ENCODE measurements around the gene ZFYVE27.

The ZFYVE27 gene

GRCh38 chr10:97737770-97738265, 890 bp downstream of the ZFYVE27 start:
- TF ChIP-seq CTCF (IDR thresholded peaks at IDR 0.05; ENCODE audit: low read depth, low read length): no peak
- Histone ChIP-seq H3K27me3 (no peaks in the 10 kb centered on the region), H3K36me3 (no peaks in the 10 kb centered on the region), H3K9me3 (no peaks in the 10 kb centered on the region), H3K4me3 (ENCODE audit: low read depth, low read length) (peak overlapping the region; percentile 86), H3K4me1 (peaks cover 3% of the 10 kb centered on the region)
- no peak for DNase-seq

GRCh38 chr10:97738616-97739015, 1.7 kb downstream of the ZFYVE27 start:
- H3K9me3 ChIP-seq: no peaks in the 10 kb centered on the region
- TF ChIP-seq CTCF (IDR thresholded peaks at IDR 0.05; ENCODE audit: low read depth, low read length): no peak
- DNase-seq: no peak
- H3K27me3 ChIP-seq: no peaks in the 10 kb centered on the region
- peaks cover 11% of the 10 kb centered on the region for H3K4me1 ChIP-seq
- no peak overlapping the region for H3K4me3 ChIP-seq (ENCODE audit: low read depth, low read length)
- H3K36me3 ChIP-seq: no peaks in the 10 kb centered on the region

- TF ChIP-seq CTCF (IDR thresholded peaks at IDR 0.05; ENCODE audit: low read depth, low read length): no peak
- H3K4me3 ChIP-seq (ENCODE audit: low read depth, low read length): no peak overlapping the region
- DNase-seq: no peak
- peaks cover 15% of the 10 kb centered on the region for H3K4me1 ChIP-seq
- H3K9me3 ChIP-seq: no peaks in the 10 kb centered on the region
- peaks cover 5% of the 10 kb centered on the region; the same call in 1 of the 2 replicates for H3K36me3 ChIP-seq
- H3K27me3 ChIP-seq: no peaks in the 10 kb centered on the region
Measured at GRCh38 chr10:97740613-97741012, 3.7 kb downstream of the ZFYVE27 start.

- DNase-seq: no peak
- H3K27me3 ChIP-seq: no peaks in the 10 kb centered on the region
- H3K4me1 ChIP-seq: peaks cover 15% of the 10 kb centered on the region
- H3K4me3 ChIP-seq (ENCODE audit: low read depth, low read length): no peak overlapping the region
- peaks cover 9% of the 10 kb centered on the region; the same call in 1 of the 2 replicates for H3K36me3 ChIP-seq
- no peak for TF ChIP-seq CTCF (IDR thresholded peaks at IDR 0.05; ENCODE audit: low read depth, low read length)
- no peaks in the 10 kb centered on the region for H3K9me3 ChIP-seq
Measured at GRCh38 chr10:97743169-97743943, 6.4 kb downstream of the ZFYVE27 start.

- peaks cover 9% of the 10 kb centered on the region for H3K36me3 ChIP-seq
- no peaks in the 10 kb centered on the region for H3K27me3 ChIP-seq
- H3K9me3 ChIP-seq: no peaks in the 10 kb centered on the region
- TF ChIP-seq CTCF (IDR thresholded peaks at IDR 0.05; ENCODE audit: low read depth, low read length): no peak
- no peak overlapping the region for H3K4me3 ChIP-seq (ENCODE audit: low read depth, low read length)
- DNase-seq: peak; percentile 31
- H3K4me1 ChIP-seq: peaks cover 15% of the 10 kb centered on the region
Measured at GRCh38 chr10:97744405-97745035, 7.6 kb downstream of the ZFYVE27 start.

GRCh38 chr10:97747573-97747972, 10.6 kb downstream of the ZFYVE27 start:
- Histone ChIP-seq H3K27me3 (no peaks in the 10 kb centered on the region), H3K4me3 (ENCODE audit: low read depth, low read length) (no peak overlapping the region), H3K36me3 (peaks cover 13% of the 10 kb centered on the region), H3K4me1 (peaks cover 12% of the 10 kb centered on the region), H3K9me3 (no peaks in the 10 kb centered on the region)
- no peak for DNase-seq
- TF ChIP-seq CTCF (IDR thresholded peaks at IDR 0.05; ENCODE audit: low read depth, low read length): no peak

Data from BE2C (cell line).